K562 (cell line): ENCODE results near the gene ELP5. TPM values are rescaled to one million over a fixed set of nuclear protein-coding genes. Genes with fewer than 3 reads are reported as not detected.
A peak's percentile ranks its signal among the peaks of the same experiment; 100 is the strongest.

Source experiments
- CGGBP1 ChIP-seq: fragments of 250-450 bp; sonication (Bioruptor Pico); IDR thresholded peaks from 2 replicates; pipeline ENCODE4 v1.9.0; 2021; ENCODE audit warnings: mild to moderate bottlenecking
- ELF1 ChIP-seq: fragments of 200-800 bp; sonication (Bioruptor generic); IDR thresholded peaks from 2 replicates; pipeline ENCODE4 v1.6.1; 2016; ENCODE audit warnings: missing genetic modification characterization, missing compliant biosample characterization
- HES1 ChIP-seq: fragments of 450-650 bp; IDR thresholded peaks from 2 replicates; pipeline ENCODE4 v1.6.1; 2016; ENCODE audit warnings: low read depth, mild to moderate bottlenecking, moderate library complexity
- HMBOX1 ChIP-seq: sonication (generic); IDR thresholded peaks from 2 replicates; pipeline ENCODE4 v1.6.1; 2016
- KAT7 ChIP-seq: sonication (generic); formaldehyde crosslinking; IDR thresholded peaks from 2 replicates; pipeline ENCODE4 v1.8.0; 2022; ENCODE audit warnings: missing genetic modification reagents, mild to moderate bottlenecking, borderline replicate concordance
- KLF10 ChIP-seq: fragments of 250-450 bp; sonication (Bioruptor Pico); IDR thresholded peaks from 2 replicates; pipeline ENCODE4 v1.6.1; 2021; ENCODE audit warnings: matching md5 sums
- MAZ ChIP-seq, 2 experiments: fragments of 450-650 bp in 1 of 2; sonication (generic) in 1 of 2; formaldehyde crosslinking; IDR thresholded peaks in 1 of 2; conservative IDR thresholded peaks in 1 of 2; 2 replicates each; pipeline versions ENCODE4 v1.4.0 to v1.5.0; 2020; ENCODE audit warnings: mild to moderate bottlenecking in 1 of 2, missing genetic modification reagents in 1 of 2
- MXI1 ChIP-seq: IDR thresholded peaks from 2 replicates; pipeline ENCODE4 v1.6.1; 2011; ENCODE audit warnings: low read depth, mild to moderate bottlenecking, improper control_type of control experiment, low read length
- NKRF ChIP-seq: fragments of 450-650 bp; IDR thresholded peaks from 2 replicates; pipeline ENCODE4 v1.6.1; 2016; ENCODE audit warnings: borderline replicate concordance
- NRF1 ChIP-seq, 2 experiments: fragments of 450-650 bp; IDR thresholded peaks in 1 of 2; conservative IDR thresholded peaks in 1 of 2; 2 replicates each; pipeline ENCODE4 v1.6.1; 2014; ENCODE audit warnings: mild to moderate bottlenecking in 2 of 2
- PRPF4 ChIP-seq: fragments of 200-400 bp; formaldehyde crosslinking; IDR thresholded peaks from one replicate; pipeline ENCODE4 v1.6.1; 2017; ENCODE audit warnings: low read length, low read depth, mild to moderate bottlenecking; ENCODE audit not compliant: insufficient read depth, poor library complexity, severe bottlenecking
- RB1 ChIP-seq: fragments of 450-650 bp; IDR thresholded peaks from 2 replicates; pipeline ENCODE4 v1.6.1; 2017; ENCODE audit warnings: low read depth, mild to moderate bottlenecking
- SAP30 ChIP-seq: fragments of 200-600 bp; sonication (generic); IDR thresholded peaks from 2 replicates; pipeline ENCODE4 v1.6.1; 2012; ENCODE audit warnings: borderline replicate concordance, low read depth, mild to moderate bottlenecking, moderate library complexity, low read length, control low read depth, inconsistent platforms; ENCODE audit not compliant: insufficient read depth, poor library complexity, severe bottlenecking
- SFPQ ChIP-seq: fragments of 200-400 bp; formaldehyde crosslinking; IDR thresholded peaks from 2 replicates; pipeline ENCODE4 v1.6.1; 2017; ENCODE audit warnings: mild to moderate bottlenecking, low read depth, low read length, moderate library complexity
- SIN3A ChIP-seq, 2 experiments: fragments of 150-350 bp in 1 of 2; IDR thresholded peaks; 2 replicates each; pipeline ENCODE4 v1.6.1; 2011 to 2016; ENCODE audit warnings: borderline replicate concordance in 2 of 2, low read depth in 2 of 2, low read length in 2 of 2, mild to moderate bottlenecking in 2 of 2, moderate library complexity in 2 of 2; ENCODE audit not compliant: control insufficient read depth in 1 of 2
- SRF ChIP-seq, 2 experiments: fragments of 250-450, 450-650 bp in 1 of 2; sonication (Bioruptor Pico) in 1 of 2; sonication (generic) in 1 of 2; formaldehyde crosslinking; IDR thresholded peaks; 2 replicates each; pipeline versions ENCODE4 v1.5.0 to v1.5.1; 2020 to 2022; ENCODE audit warnings: mild to moderate bottlenecking in 1 of 2, missing genetic modification reagents in 1 of 2
- TAF15 ChIP-seq: fragments of 200-400 bp; formaldehyde crosslinking; IDR thresholded peaks from 2 replicates; pipeline ENCODE4 v1.6.1; 2017; ENCODE audit warnings: mild to moderate bottlenecking, low read depth, low read length, moderate library complexity
- ZNF551 ChIP-seq: fragments of 250-450 bp; sonication (Bioruptor Pico); IDR thresholded peaks from 2 replicates; pipeline ENCODE4 v1.5.0; 2021; ENCODE audit warnings: mild to moderate bottlenecking, moderate library complexity
- ZSCAN32 ChIP-seq: fragments of 450-650 bp; formaldehyde crosslinking; IDR thresholded peaks from 2 replicates; pipeline ENCODE4 v1.4.0; 2020; ENCODE audit warnings: mild to moderate bottlenecking, moderate library complexity
- polyA plus RNA-seq, 8 experiments: library from polyadenylated mRNA; depleted of rRNA in 4 of 8; stranded (reverse) in 5 of 8; unstranded in 3 of 8; fragments of >200 nt; fragmentation: Nextera tagmentation in 2 of 8; fragmentation: Illumina TruSeq in 1 of 8; extraction: Ambion mirVana in 2 of 8; extraction: Trizol in 1 of 8; gene quantifications; 2 replicates each; pipeline versions ENCODE4 v1.2.1 to v1.2.3, GENCODE V29; 2011 to 2014; ENCODE audit warnings: inconsistent platforms in 1 of 8, missing spikeins in 1 of 8
- total RNA-seq, 7 experiments: library from RNA; depleted of rRNA in 6 of 7; stranded (reverse); fragments of >200 nt in 6 of 7; fragmentation: Illumina TruSeq in 2 of 7; extraction: Trizol in 2 of 7; gene quantifications; 2 replicates each; pipeline versions ENCODE4 v1.2.1 to v1.2.3, GENCODE V29; 2011 to 2021; ENCODE audit warnings: low replicate concordance in 1 of 7

ELP5 gene
- total and polyA plus RNA-seq, 9 of the 15 experiments (the other 6 are each of a cell fraction or from before 2014, with no cell fraction given) = 25.7 to 77.9 (median 52.9) TPM

- TF ChIP-seq MAZ (CRISPR knock-in tag; conservative IDR thresholded peaks at IDR 0.05 in 1 of 2, IDR thresholded peaks at IDR 0.05 in 1 of 2) (peak; percentile 35 to 59; a peak in 3 of 4 replicates), SRF (CRISPR knock-in tag; IDR thresholded peaks at IDR 0.05) (0 out of 4 replicates have a peak, but pooled peaks of 1 of the 2 experiments have one; percentile 21), PRPF4 (no peak), HES1 (no peak), TAF15 (peak; percentile 98; the same call in 1 of the 2 replicates), NRF1 (conservative IDR thresholded peaks at IDR 0.05 in 1 of 2, IDR thresholded peaks at IDR 0.05 in 1 of 2) (peak; percentile 23 to 45; a peak in 2 of 4 replicates), RB1 (0 out of 2 replicates have a peak, but pooled peaks have one; percentile 22), CGGBP1 (CRISPR knock-in tag) (no peak), NKRF (peak; percentile 66), ZSCAN32 (no peak), MXI1 (0 out of 2 replicates have a peak, but pooled peaks have one; percentile 3), SIN3A (IDR thresholded peaks at IDR 0.05; ENCODE audit: borderline replicate concordance in 2 of 2, control insufficient read depth in 1 of 2, low read depth in 2 of 2, low read length in 2 of 2) (peak in 1 of 2 experiments; percentile 61; a peak in 1 of 4 replicates), SAP30 (peak; percentile 83), KLF10 (CRISPR knock-in tag) (no peak), ZNF551 (CRISPR knock-in tag) (no peak), KAT7 (peak; percentile 54; the same call in 1 of the 2 replicates), SFPQ (peak; percentile 81), ELF1 (tag) (peak; percentile 72), HMBOX1 (peak; percentile 94)
Observed at GRCh38 chr17:7241783-7242716, 10.0 kb upstream of the ELP5 start, which contains the start of gene GABARAP (continued).
